ENCODE results near the gene RIPOR2.

The RIPOR2 gene

DNA sequence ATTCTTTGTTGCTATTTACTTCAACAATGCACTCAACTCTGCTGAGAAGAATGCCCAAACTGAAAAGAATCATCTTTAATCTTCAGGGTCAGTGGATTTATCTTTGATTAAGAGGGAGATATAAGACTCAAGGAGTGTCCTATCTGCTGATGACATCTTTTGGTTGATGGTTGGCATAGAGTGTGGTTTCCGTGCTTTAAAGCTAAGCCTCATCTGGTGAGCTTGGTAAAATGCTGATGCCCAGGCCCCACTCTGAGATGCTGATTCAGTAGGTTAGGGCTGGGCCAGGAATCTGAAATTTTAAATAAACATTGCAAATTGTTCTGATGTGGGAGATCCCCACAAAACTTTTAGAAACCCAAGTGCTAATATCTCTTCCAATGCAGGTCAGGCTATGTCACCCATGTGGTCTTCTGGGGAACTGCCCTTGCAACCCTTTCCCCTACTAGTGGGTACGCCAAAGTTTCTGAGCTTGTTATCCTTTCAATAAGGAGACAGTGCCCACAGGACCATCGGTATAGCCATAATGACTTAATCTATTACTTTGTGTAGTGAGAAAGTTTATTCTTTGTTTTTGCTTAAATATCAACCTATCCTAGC lies 68.6 kb downstream of the RIPOR2 start:
- Histone ChIP-seq H3K4me3 (ENCODE audit: low read length) (no peak overlapping the region), H3K9me3 (replicated peaks; ENCODE audit: low read length) (no peaks in the 10 kb centered on the region), H3K4me2 (ENCODE audit: low read length) (no peak overlapping the region), H3K9ac (ENCODE audit: low read depth, low read length) (no peak overlapping the region), H3K4me1 (ENCODE audit: control insufficient read depth, insufficient read depth, low read length) (no peaks in the 10 kb centered on the region), H3K36me3 (ENCODE audit: insufficient read depth, low read length) (no peaks in the 10 kb centered on the region), H3K27me3 (ENCODE audit: control insufficient read depth, insufficient read depth, low read length) (no peaks in the 10 kb centered on the region)

DNA sequence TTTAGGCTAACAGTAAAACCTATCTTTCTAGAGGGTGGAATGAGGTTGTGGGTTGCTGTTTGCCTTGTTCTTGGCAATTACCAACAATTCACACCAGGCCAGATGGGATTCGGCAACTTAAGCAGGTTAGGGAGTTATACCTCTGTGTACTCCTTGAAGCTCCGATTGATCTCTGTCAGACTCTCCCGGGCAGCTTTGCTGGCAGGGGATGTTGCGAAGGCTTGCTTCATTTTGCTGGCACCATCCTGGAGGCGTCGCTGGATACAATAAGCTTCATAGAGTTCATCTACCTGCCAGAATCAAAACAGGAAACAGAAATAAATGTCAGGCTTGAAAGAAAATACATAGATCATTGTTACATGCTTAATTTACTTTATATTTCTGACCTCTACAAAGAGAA lies 70.6 kb downstream of the RIPOR2 start:
- Histone ChIP-seq H3K9ac (ENCODE audit: low read depth, low read length) (no peak overlapping the region), H3K9me3 (replicated peaks; ENCODE audit: low read length) (no peaks in the 10 kb centered on the region), H3K4me3 (ENCODE audit: low read length) (no peak overlapping the region), H3K4me1 (ENCODE audit: control insufficient read depth, insufficient read depth, low read length) (no peaks in the 10 kb centered on the region), H3K36me3 (ENCODE audit: insufficient read depth, low read length) (no peaks in the 10 kb centered on the region), H3K4me2 (ENCODE audit: low read length) (no peak overlapping the region), H3K27me3 (ENCODE audit: control insufficient read depth, insufficient read depth, low read length) (no peaks in the 10 kb centered on the region)

DNA sequence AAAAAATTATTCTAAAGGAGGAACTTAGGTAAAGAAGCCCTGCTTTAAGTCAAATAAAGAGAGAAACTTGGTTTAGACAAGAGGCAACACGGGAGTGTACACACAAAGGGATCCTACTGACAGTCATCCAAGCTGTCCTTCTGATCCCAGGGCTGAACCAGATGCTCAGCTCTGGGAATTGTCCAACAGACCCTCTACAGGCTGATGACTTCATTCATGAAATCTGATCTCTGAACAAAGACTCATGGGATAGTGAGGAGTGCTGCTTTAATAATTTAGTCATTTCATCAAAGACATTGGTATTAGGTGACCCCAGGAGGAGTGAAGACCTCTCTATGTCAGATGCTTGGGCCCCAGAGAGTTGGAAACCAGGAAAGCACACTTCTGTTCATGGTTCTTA lies 71.4 kb downstream of the RIPOR2 start:
- Histone ChIP-seq H3K4me1 (ENCODE audit: control insufficient read depth, insufficient read depth, low read length) (no peaks in the 10 kb centered on the region), H3K4me3 (ENCODE audit: low read length) (no peak overlapping the region), H3K4me2 (ENCODE audit: low read length) (no peak overlapping the region), H3K27me3 (ENCODE audit: control insufficient read depth, insufficient read depth, low read length) (no peaks in the 10 kb centered on the region), H3K9me3 (replicated peaks; ENCODE audit: low read length) (no peaks in the 10 kb centered on the region), H3K36me3 (ENCODE audit: insufficient read depth, low read length) (no peaks in the 10 kb centered on the region), H3K9ac (ENCODE audit: low read depth, low read length) (no peak overlapping the region)

DNA sequence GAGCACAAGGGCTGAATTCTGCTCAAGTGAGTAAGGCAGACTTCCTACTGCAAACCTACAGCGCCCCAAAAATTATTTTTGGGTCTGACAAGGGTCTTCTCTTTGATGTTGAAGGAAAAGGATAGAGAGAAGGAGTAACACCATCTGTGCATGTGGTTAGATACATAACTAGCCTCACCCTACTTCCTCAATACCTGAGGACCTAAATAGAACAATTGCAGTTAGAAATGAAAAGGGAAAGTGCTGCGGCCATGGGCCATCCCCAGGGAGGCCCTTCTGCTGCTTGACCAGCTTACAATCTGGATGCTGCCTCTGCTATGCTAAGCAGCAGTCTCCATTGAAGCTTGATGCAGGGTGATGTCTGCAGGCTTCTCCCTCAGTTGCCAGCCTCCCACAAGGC lies 73.8 kb downstream of the RIPOR2 start:
- no peaks in the 10 kb centered on the region for H3K9me3 ChIP-seq (replicated peaks; ENCODE audit: low read length)
- no peak overlapping the region for H3K4me3 ChIP-seq (ENCODE audit: low read length)
- no peaks in the 10 kb centered on the region for H3K36me3 ChIP-seq (ENCODE audit: insufficient read depth, low read length)
- no peak overlapping the region for H3K4me2 ChIP-seq (ENCODE audit: low read length)
- no peak overlapping the region for H3K9ac ChIP-seq (ENCODE audit: low read depth, low read length)
- H3K27me3 ChIP-seq (ENCODE audit: control insufficient read depth, insufficient read depth, low read length), result no peaks in the 10 kb centered on the region
- peaks cover 10% of the 10 kb centered on the region for H3K4me1 ChIP-seq (ENCODE audit: control insufficient read depth, insufficient read depth, low read length)

DNA sequence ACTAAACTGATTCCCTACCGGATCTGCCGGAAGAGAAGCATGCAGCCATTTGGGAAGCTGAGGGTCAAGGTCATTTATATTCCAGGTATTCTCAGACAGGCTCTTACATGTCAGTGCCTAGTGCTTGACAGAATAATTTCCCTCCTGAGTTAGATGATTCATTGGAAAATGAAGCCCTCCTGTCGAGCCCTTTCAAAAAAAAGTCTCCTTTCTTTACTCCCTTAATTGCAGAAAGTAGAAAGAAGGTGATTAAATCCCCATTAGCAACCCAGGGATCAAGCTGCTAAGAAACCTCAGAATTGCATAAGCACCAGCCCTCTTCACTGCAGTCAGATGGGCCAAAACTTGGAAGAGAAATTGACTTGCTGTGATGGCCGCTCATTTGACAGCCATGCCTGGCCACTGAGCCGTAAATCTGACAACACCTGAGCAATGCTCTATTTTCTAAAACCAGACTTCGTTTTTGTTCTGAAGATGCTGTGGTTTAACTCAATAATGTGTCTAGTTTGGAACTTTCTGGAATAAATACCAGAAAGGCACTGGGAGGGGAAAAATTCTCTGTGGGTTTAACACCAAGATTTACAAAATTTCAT lies 76.1 kb downstream of the RIPOR2 start:
- Histone ChIP-seq H3K27me3 (ENCODE audit: control insufficient read depth, insufficient read depth, low read length) (no peaks in the 10 kb centered on the region), H3K4me3 (ENCODE audit: low read length) (no peak overlapping the region), H3K4me2 (ENCODE audit: low read length) (no peak overlapping the region), H3K36me3 (ENCODE audit: insufficient read depth, low read length) (no peaks in the 10 kb centered on the region), H3K9me3 (replicated peaks; ENCODE audit: low read length) (no peaks in the 10 kb centered on the region), H3K4me1 (ENCODE audit: control insufficient read depth, insufficient read depth, low read length) (peaks cover 14% of the 10 kb centered on the region), H3K9ac (ENCODE audit: low read depth, low read length) (no peak overlapping the region)

DNA sequence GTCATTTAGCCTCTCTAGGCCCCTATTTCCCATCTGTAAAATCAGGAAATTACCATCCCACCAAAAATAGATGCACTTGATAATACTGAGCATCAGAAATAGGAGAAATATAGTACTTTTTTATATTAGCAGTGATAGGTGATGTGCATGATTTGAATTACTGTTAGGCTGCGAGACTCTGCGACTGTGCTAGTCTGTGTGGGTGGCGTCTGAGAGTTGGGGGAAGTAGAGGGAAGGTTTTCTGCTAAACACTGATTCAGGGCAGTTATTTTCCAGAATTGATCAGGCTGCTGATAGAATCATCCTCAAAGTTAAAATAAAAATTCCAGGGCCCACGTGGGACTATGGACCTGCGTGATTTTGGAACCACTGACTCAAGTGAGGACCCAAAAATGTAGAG lies 76.6 kb downstream of the RIPOR2 start:
- Histone ChIP-seq H3K9ac (ENCODE audit: low read depth, low read length) (no peak overlapping the region), H3K27me3 (ENCODE audit: control insufficient read depth, insufficient read depth, low read length) (no peaks in the 10 kb centered on the region), H3K4me2 (ENCODE audit: low read length) (no peak overlapping the region), H3K4me3 (ENCODE audit: low read length) (no peak overlapping the region), H3K9me3 (replicated peaks; ENCODE audit: low read length) (no peaks in the 10 kb centered on the region), H3K4me1 (ENCODE audit: control insufficient read depth, insufficient read depth, low read length) (peaks cover 14% of the 10 kb centered on the region), H3K36me3 (ENCODE audit: insufficient read depth, low read length) (no peaks in the 10 kb centered on the region)

DNA sequence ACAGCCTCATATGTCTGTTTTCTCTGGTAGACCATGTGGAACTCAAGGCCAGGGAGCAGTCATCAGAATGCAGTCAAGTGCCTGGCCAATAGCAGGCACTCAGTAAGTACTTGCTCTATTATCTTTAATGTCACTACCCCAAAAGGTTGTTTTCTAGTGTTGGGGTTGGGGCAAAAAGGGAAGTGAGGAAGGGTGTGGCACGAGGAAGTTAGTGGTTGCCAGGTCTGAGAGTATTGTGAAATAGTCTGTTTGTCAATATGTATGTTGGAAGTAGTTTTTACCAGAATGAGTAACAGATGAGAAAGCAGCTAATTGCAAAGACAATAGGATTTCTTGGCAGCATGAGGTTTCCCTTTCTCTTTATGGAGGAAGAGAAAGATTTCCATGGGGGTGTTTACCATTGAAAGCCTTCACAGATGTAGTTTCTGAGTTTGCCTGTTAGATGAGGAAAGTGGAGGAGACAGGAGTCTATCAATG lies 77.5 kb downstream of the RIPOR2 start:
- no peaks in the 10 kb centered on the region for H3K27me3 ChIP-seq (ENCODE audit: control insufficient read depth, insufficient read depth, low read length)
- no peak overlapping the region for H3K4me3 ChIP-seq (ENCODE audit: low read length)
- H3K9ac ChIP-seq (ENCODE audit: low read depth, low read length), result no peak overlapping the region
- peaks cover 14% of the 10 kb centered on the region for H3K4me1 ChIP-seq (ENCODE audit: control insufficient read depth, insufficient read depth, low read length)
- H3K4me2 ChIP-seq (ENCODE audit: low read length), result no peak overlapping the region
- H3K36me3 ChIP-seq (ENCODE audit: insufficient read depth, low read length), result no peaks in the 10 kb centered on the region
- H3K9me3 ChIP-seq (replicated peaks; ENCODE audit: low read length), result no peaks in the 10 kb centered on the region

DNA sequence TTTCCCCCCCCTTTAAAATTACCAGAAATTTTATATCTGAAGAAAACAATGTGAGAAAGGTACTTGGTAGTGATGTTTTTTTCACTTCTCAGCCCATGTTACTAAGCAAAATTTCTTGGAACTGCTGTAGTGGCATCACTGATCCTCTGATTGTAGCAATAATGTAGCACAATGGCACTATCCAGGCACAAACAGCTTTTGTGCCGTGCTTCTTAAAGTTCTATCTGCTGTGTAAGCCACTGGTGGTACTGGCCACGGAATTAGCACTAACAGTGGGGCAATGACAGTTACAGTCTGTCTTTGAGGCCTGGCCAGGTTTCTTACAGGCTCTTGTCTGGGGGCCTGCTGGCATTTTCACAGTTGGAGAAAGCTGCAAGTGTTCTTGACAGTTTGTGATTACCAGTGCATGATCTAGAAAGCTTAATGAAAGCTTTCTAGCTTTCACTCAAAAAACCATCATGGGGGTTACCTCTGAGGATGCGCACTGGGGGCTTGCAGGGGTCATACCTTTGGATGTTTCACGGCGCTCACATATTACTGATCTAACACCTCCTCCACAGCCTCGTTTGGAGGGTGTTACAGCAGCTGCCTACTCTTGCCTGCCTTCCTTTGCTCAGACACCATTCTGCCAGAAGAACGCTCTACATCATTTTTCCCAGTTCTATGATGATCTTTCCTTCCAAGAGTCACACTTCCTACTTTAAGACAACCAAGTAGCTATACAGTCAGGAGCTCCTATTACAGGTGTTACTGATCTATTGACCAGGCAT lies 78.7 kb downstream of the RIPOR2 start:
- Histone ChIP-seq H3K36me3 (ENCODE audit: insufficient read depth, low read length) (no peaks in the 10 kb centered on the region), H3K9me3 (replicated peaks; ENCODE audit: low read length) (no peaks in the 10 kb centered on the region), H3K4me2 (ENCODE audit: low read length) (no peak overlapping the region), H3K9ac (ENCODE audit: low read depth, low read length) (no peak overlapping the region), H3K4me1 (ENCODE audit: control insufficient read depth, insufficient read depth, low read length) (peaks cover 14% of the 10 kb centered on the region), H3K4me3 (ENCODE audit: low read length) (no peak overlapping the region), H3K27me3 (ENCODE audit: control insufficient read depth, insufficient read depth, low read length) (no peaks in the 10 kb centered on the region)

DNA sequence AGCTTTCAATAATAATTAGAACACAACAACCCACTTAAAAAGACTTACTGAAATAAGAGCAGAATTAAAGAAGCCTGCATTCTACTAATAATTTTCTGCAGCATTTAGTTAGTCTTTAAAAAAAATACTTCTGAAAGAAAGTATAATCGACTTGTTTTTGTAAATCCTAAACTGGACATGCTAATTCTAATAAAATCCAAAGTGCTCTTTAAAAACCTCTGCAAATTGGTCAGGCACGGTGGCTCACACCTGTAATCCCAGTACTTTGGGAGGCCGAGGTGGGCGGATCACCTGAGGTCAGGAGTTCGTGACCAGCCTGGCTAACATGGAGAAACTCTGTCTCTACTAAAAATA lies 79.5 kb downstream of the RIPOR2 start:
- no peak overlapping the region for H3K4me3 ChIP-seq (ENCODE audit: low read length)
- H3K4me2 ChIP-seq (ENCODE audit: low read length), result no peak overlapping the region
- no peaks in the 10 kb centered on the region for H3K27me3 ChIP-seq (ENCODE audit: control insufficient read depth, insufficient read depth, low read length)
- no peaks in the 10 kb centered on the region for H3K9me3 ChIP-seq (replicated peaks; ENCODE audit: low read length)
- no peaks in the 10 kb centered on the region for H3K36me3 ChIP-seq (ENCODE audit: insufficient read depth, low read length)
- H3K4me1 ChIP-seq (ENCODE audit: control insufficient read depth, insufficient read depth, low read length), result peaks cover 14% of the 10 kb centered on the region
- H3K9ac ChIP-seq (ENCODE audit: low read depth, low read length), result no peak overlapping the region

DNA sequence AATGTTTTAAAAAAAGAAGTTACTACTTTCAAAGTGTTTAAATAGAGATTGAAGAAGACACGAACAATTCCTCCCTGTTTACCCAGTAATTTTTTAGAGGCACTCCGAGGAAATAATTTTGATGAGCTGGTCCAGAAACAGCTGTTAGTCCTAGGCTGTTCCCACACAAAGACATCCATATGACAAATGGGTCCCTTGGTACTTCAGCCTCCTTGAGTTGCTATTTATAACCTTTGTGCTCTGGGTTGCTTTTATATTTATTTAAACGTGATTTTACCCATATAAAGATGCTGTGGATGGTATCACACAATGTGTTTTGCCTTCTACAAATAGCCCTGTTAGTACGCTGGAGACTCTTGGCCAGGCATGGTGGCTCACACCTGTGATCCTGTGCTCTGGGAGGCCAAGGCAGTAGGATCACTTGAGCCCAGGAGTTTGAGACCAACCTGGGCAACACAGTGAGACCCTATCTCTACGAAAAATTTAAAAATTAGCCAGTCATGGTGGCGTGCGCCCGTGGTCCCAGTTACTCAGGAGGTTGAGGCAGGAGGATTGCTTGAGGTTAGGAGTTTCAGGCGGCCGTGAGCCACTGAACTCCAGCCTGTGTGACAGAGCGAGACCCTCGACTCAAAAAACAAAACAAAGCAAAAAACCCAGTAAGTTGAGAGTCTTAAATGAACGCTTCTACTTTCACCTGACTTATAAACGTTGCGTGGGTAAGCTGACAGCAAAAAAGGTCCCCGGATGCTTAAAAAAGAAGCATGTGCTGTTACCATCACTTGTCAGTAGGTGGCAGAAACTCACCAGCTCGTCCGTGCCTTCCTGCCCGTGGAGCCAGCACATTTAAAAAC lies 80.1 kb downstream of the RIPOR2 start:
- Histone ChIP-seq H3K27me3 (ENCODE audit: control insufficient read depth, insufficient read depth, low read length) (no peaks in the 10 kb centered on the region), H3K4me2 (ENCODE audit: low read length) (peak overlapping the region; percentile 41), H3K4me1 (ENCODE audit: control insufficient read depth, insufficient read depth, low read length) (peaks cover 14% of the 10 kb centered on the region), H3K9me3 (replicated peaks; ENCODE audit: low read length) (no peaks in the 10 kb centered on the region), H3K4me3 (ENCODE audit: low read length) (no peak overlapping the region), H3K9ac (ENCODE audit: low read depth, low read length) (peak overlapping the region; percentile 37), H3K36me3 (ENCODE audit: insufficient read depth, low read length) (no peaks in the 10 kb centered on the region)

DNA sequence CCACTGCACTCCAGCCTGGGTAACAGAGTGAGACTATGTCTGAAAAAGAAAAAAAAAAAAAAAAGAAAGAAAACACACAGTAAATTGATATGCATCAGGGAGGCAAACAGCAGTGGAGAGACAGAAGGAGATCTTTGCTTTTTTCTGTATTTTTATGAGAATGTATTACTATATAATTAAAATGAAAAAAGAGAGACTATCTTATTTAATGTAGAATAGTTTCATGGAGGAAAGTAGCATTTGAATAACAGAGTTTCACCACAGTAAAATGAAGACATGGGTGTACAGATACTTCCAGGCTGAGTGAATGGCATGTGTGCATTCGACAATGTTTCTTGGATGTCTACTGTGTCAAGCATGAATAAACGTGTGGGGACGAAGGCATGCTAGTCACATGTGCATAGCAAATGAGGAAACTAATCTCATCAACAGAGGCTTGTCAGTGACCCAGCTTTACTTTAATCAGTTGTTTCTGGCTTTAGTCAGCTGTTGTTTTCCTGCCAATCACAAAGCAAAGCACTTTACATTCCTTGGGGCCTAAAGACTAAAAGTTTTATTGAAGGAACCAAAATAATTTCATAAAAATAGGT lies 81.6 kb downstream of the RIPOR2 start:
- Histone ChIP-seq H3K4me1 (ENCODE audit: control insufficient read depth, insufficient read depth, low read length) (peaks cover 14% of the 10 kb centered on the region), H3K9me3 (replicated peaks; ENCODE audit: low read length) (no peaks in the 10 kb centered on the region), H3K4me3 (ENCODE audit: low read length) (no peak overlapping the region), H3K9ac (ENCODE audit: low read depth, low read length) (no peak overlapping the region), H3K36me3 (ENCODE audit: insufficient read depth, low read length) (no peaks in the 10 kb centered on the region), H3K27me3 (ENCODE audit: control insufficient read depth, insufficient read depth, low read length) (no peaks in the 10 kb centered on the region), H3K4me2 (ENCODE audit: low read length) (no peak overlapping the region)

Measured in skeletal muscle satellite cell (primary cell).